Upper lobe of left lung (tissue), 4 donors: ENCODE measurements around the gene BLCAP.

Experiments used
- CTCF ChIP-seq, 6 experiments: fragments of 450-650 bp in 4 of 6; fragments of 200-600 bp in 2 of 6; sonication (generic) in 2 of 6; IDR thresholded peaks; one replicate each; pipeline ENCODE4 v1.5.1; 2016 to 2019; ENCODE audit warnings: antibody characterized with exemption in 6 of 6
- EP300 ChIP-seq, 4 donors: sonication (generic); formaldehyde crosslinking; IDR thresholded peaks; one replicate each; pipeline ENCODE4 v1.5.1; 2017; ENCODE audit warnings: antibody characterized with exemption in 4 of 4, control low read depth in 2 of 4
- POLR2A ChIP-seq, 4 donors: fragments of 450-650 bp; IDR thresholded peaks; one replicate each; pipeline ENCODE4 v1.5.1; 2016 to 2017; ENCODE audit warnings: antibody characterized with exemption in 4 of 4, mild to moderate bottlenecking in 2 of 4

GRCh38 chr20:37529968-37530600 is 2.4 kb upstream of the BLCAP start:
- TF ChIP-seq CTCF (IDR thresholded peaks at IDR 0.05) (no peak), POLR2A (IDR thresholded peaks at IDR 0.05) (no peak), EP300 (IDR thresholded peaks at IDR 0.05) (no peak)
